DND-41 (cell line): ENCODE results near the gene ECSIT.

Experiments
- ATAC-seq: fragments of 200-7000 bp; cut with Tn5 transposase; 3 replicates; pipeline ENCODE4 v1.9.1; 2021; ENCODE audit warnings: low read depth; ENCODE audit not compliant: insufficient read depth
- DNase-seq: peaks from one replicate; pipeline ENCODE4 v3.0.0-alpha.2; 2020
- H2AFZ ChIP-seq: 2 replicates; pipeline ENCODE4 v1.6.0; 2012; ENCODE audit warnings: low read depth, low read length
- H3K27ac ChIP-seq: 2 replicates; pipeline ENCODE4 v1.5.1; 2012; ENCODE audit warnings: low read length, inconsistent platforms
- H3K27me3 ChIP-seq: fragments of 200-600 bp; sonication (generic); 2 replicates; pipeline ENCODE4 v1.6.0; 2012; ENCODE audit warnings: low read length, mild to moderate bottlenecking, inconsistent platforms; ENCODE audit not compliant: insufficient read depth, poor library complexity
- H3K36me3 ChIP-seq: 2 replicates; pipeline ENCODE4 v1.5.1; 2012; ENCODE audit warnings: low read length, inconsistent platforms; ENCODE audit not compliant: insufficient read depth
- H3K4me1 ChIP-seq: 2 replicates; pipeline ENCODE4 v1.5.1; 2012; ENCODE audit warnings: mild to moderate bottlenecking, low read length; ENCODE audit not compliant: insufficient read depth
- H3K4me2 ChIP-seq: 2 replicates; pipeline ENCODE4 v1.6.0; 2012; ENCODE audit warnings: mild to moderate bottlenecking, moderate library complexity, low read length, inconsistent platforms; ENCODE audit not compliant: insufficient read depth
- H3K4me3 ChIP-seq, 2 experiments: fragments of 200-600 bp in 1 of 2; shearing (Covaris generic) in 1 of 2; 2 replicates each; pipeline ENCODE4 v1.5.1; 2012 to 2016; ENCODE audit warnings: inconsistent platforms in 2 of 2, low read length in 2 of 2, mild to moderate bottlenecking in 2 of 2, low read depth in 1 of 2, moderate library complexity in 1 of 2
- H3K79me2 ChIP-seq: 2 replicates; pipeline ENCODE4 v1.6.0; 2012; ENCODE audit warnings: low read length, inconsistent platforms; ENCODE audit not compliant: insufficient read depth
- H3K9ac ChIP-seq: 2 replicates; pipeline ENCODE4 v1.6.0; 2012; ENCODE audit warnings: low read depth, mild to moderate bottlenecking, inconsistent platforms, low read length, moderate library complexity
- H3K9me3 ChIP-seq: 2 replicates; pipeline ENCODE4 v1.5.1; 2012; ENCODE audit warnings: low read length, moderate library complexity, mild to moderate bottlenecking, inconsistent platforms; ENCODE audit not compliant: insufficient read depth, severe bottlenecking
- H4K20me1 ChIP-seq: 2 replicates; pipeline ENCODE4 v1.6.0; 2012; ENCODE audit warnings: low read length; ENCODE audit not compliant: insufficient read depth
- CTCF ChIP-seq: IDR thresholded peaks from 2 replicates; pipeline ENCODE4 v1.5.1; 2012; ENCODE audit warnings: borderline replicate concordance, low read length, moderate library complexity, mild to moderate bottlenecking; ENCODE audit not compliant: poor library complexity, severe bottlenecking; ENCODE audit errors: extremely low read depth
- EZH2 ChIP-seq: IDR thresholded peaks from 3 replicates; pipeline ENCODE4 v1.6.1; 2012; ENCODE audit warnings: borderline replicate concordance, low read depth, mild to moderate bottlenecking, moderate library complexity, low read length, inconsistent platforms; ENCODE audit not compliant: severe bottlenecking

Gene ECSIT

GRCh38 chr19:11555246-11555645 is 26.3 kb upstream of the ECSIT start:
- TF ChIP-seq CTCF (no peak), EZH2 (no peak)
- no peak for DNase-seq
- Histone ChIP-seq H3K36me3 (peaks cover 41% of the 10 kb centered on the region), H3K4me2 (no peak overlapping the region), H2AFZ (no peak overlapping the region), H3K4me3 (no peak overlapping the region), H3K79me2 (peaks cover 44% of the 10 kb centered on the region), H3K9ac (no peak overlapping the region), H3K9me3 (no peaks in the 10 kb centered on the region), H3K27ac (no peak overlapping the region), H3K27me3 (no peaks in the 10 kb centered on the region), H3K4me1 (peaks cover 24% of the 10 kb centered on the region), H4K20me1 (peaks cover 36% of the 10 kb centered on the region)
- no peak for ATAC-seq

GRCh38 chr19:11554160-11554559 is 25.2 kb upstream of the ECSIT start:
- H3K4me3 ChIP-seq: no peak overlapping the region
- peaks cover 36% of the 10 kb centered on the region for H4K20me1 ChIP-seq
- no peak overlapping the region for H3K27ac ChIP-seq
- DNase-seq: no peak
- no peak overlapping the region for H3K4me2 ChIP-seq
- H3K79me2 ChIP-seq: peaks cover 38% of the 10 kb centered on the region
- no peak for ATAC-seq
- no peak overlapping the region for H3K9ac ChIP-seq
- no peaks in the 10 kb centered on the region for H3K27me3 ChIP-seq
- peaks cover 41% of the 10 kb centered on the region for H3K36me3 ChIP-seq
- H2AFZ ChIP-seq: no peak overlapping the region
- H3K4me1 ChIP-seq: peaks cover 19% of the 10 kb centered on the region
- H3K9me3 ChIP-seq: no peaks in the 10 kb centered on the region
- TF ChIP-seq CTCF: no peak
- TF ChIP-seq EZH2: no peak

- ATAC-seq (no peak), DNase-seq (no peak)
- Histone ChIP-seq H3K27me3 (no peaks in the 10 kb centered on the region), H3K4me2 (no peak overlapping the region), H2AFZ (no peak overlapping the region), H3K9me3 (no peaks in the 10 kb centered on the region), H3K36me3 (peaks cover 41% of the 10 kb centered on the region), H3K27ac (no peak overlapping the region), H3K4me1 (peaks cover 12% of the 10 kb centered on the region), H3K79me2 (peaks cover 26% of the 10 kb centered on the region), H3K9ac (no peak overlapping the region), H3K4me3 (no peak overlapping the region), H4K20me1 (peaks cover 29% of the 10 kb centered on the region)
- TF ChIP-seq EZH2 (no peak), CTCF (no peak)
Measured at GRCh38 chr19:11552666-11553372, 23.9 kb upstream of the ECSIT start.

GRCh38 chr19:11551603-11552235 is 22.8 kb upstream of the ECSIT start:
- peak; percentile 36 for DNase-seq
- Histone ChIP-seq H3K9me3 (no peaks in the 10 kb centered on the region), H3K9ac (no peak overlapping the region), H3K4me1 (peaks cover 3% of the 10 kb centered on the region; the same call in 1 of the 2 replicates), H3K79me2 (peaks cover 15% of the 10 kb centered on the region), H3K27me3 (no peaks in the 10 kb centered on the region), H3K36me3 (peaks cover 41% of the 10 kb centered on the region), H2AFZ (no peak overlapping the region), H4K20me1 (peaks cover 23% of the 10 kb centered on the region), H3K4me2 (no peak overlapping the region), H3K27ac (no peak overlapping the region), H3K4me3 (no peak overlapping the region)
- peak; percentile 75 for ATAC-seq
- TF ChIP-seq CTCF: peak; percentile 66
- TF ChIP-seq EZH2: no peak
